ENCODE measurements around the gene IFT88.
"Not testable (repeated sequence)": the region's sequence is repeated elsewhere in the genome, so short reads cannot be mapped to it uniquely, and the experiment has no call there.

The IFT88 gene

GRCh38 chr13:20647758-20648157, 80.8 kb downstream of the IFT88 start:
- no peak for DNase-seq

GRCh38 chr13:20652946-20653345, 86.0 kb downstream of the IFT88 start:
- DNase-seq = no peak

GRCh38 chr13:20654156-20654555, 87.2 kb downstream of the IFT88 start:
- no peak for DNase-seq

- DNase-seq = no peak
Measured at GRCh38 chr13:20658451-20659040, 91.6 kb downstream of the IFT88 start.

- DNase-seq = no peak
Measured at GRCh38 chr13:20664351-20664750, 97.4 kb downstream of the IFT88 start.

GRCh38 chr13:20666948-20667347, 100.0 kb downstream of the IFT88 start:
- no peak for DNase-seq

- no peak for DNase-seq
Measured at GRCh38 chr13:20667857-20668437, 101.0 kb downstream of the IFT88 start.

GRCh38 chr13:20669162-20669561, 102.2 kb downstream of the IFT88 start:
- DNase-seq = no peak

GRCh38 chr13:20671789-20672188, 104.8 kb downstream of the IFT88 start:
- DNase-seq = no peak

GRCh38 chr13:20672772-20673171, 105.8 kb downstream of the IFT88 start:
- DNase-seq = no peak

- no peak for DNase-seq
Measured at GRCh38 chr13:20673715-20674114, 106.8 kb downstream of the IFT88 start.

GRCh38 chr13:20676213-20676612, 109.3 kb downstream of the IFT88 start:
- no peak for DNase-seq

GRCh38 chr13:20678606-20679005, 111.6 kb downstream of the IFT88 start:
- not testable (repeated sequence) for DNase-seq

- DNase-seq = no peak
Measured at GRCh38 chr13:20679879-20680278, 112.9 kb downstream of the IFT88 start.

GRCh38 chr13:20680416-20681080, 113.6 kb downstream of the IFT88 start:
- no peak for DNase-seq

GRCh38 chr13:20681481-20681880, 114.5 kb downstream of the IFT88 start:
- DNase-seq = not testable (repeated sequence)

GRCh38 chr13:20682061-20682460, 115.1 kb downstream of the IFT88 start:
- DNase-seq = no peak

- no peak for DNase-seq
Measured at GRCh38 chr13:20684041-20684440, 117.1 kb downstream of the IFT88 start.

GRCh38 chr13:20684546-20684945, 117.6 kb downstream of the IFT88 start:
- no peak for DNase-seq

GRCh38 chr13:20685092-20685491, 118.1 kb downstream of the IFT88 start:
- DNase-seq = no peak

GRCh38 chr13:20686167-20686566, 119.2 kb downstream of the IFT88 start:
- DNase-seq = no peak

GRCh38 chr13:20686863-20687579, 120.1 kb downstream of the IFT88 start:
- DNase-seq = no peak

- DNase-seq = no peak
Measured at GRCh38 chr13:20689291-20689690, 122.3 kb downstream of the IFT88 start.

GRCh38 chr13:20691616-20692015, 124.7 kb downstream of the IFT88 start:
- no peak for DNase-seq
